ENCODE data around the gene ELOA.
"Not testable (repeated sequence)": the region's sequence is repeated elsewhere in the genome, so short reads cannot be mapped to it uniquely, and the experiment has no call there.

Gene ELOA

DNA sequence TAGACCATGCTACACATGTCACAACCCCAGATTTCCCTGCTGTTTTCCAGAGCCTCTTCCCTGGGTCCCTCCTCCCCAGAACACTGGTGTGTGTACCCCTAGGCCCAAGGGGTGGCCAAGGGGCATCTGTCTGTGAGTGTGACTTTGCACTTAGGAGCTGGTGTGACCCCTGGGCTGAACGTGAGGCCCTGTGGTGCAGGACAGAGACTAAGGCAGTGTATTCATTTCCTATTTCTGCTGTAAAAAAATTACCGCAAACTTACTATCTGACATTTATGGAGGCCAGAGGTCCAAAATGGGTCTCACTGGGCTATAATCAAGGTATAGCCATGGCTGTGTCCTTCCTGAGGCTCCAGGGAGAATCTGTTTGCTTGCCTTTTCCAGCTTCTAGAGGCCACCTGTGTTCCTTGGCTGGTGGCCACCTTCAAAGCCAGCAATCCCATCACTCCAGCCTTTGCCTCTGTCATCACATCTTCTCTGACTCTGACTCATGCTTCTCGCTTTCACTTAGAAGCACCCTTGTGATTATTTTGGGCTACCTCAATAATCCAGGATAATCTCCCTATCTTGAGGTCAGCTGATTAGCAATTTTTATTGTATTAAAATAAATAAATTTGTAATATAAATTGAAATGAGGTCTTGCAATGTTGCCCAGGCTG is 24.0 kb upstream of the ELOA start:
- H3K4me3 ChIP-seq (ENCODE audit: low read depth, low read length): no peak overlapping the region
- TF ChIP-seq, protein P1, sequence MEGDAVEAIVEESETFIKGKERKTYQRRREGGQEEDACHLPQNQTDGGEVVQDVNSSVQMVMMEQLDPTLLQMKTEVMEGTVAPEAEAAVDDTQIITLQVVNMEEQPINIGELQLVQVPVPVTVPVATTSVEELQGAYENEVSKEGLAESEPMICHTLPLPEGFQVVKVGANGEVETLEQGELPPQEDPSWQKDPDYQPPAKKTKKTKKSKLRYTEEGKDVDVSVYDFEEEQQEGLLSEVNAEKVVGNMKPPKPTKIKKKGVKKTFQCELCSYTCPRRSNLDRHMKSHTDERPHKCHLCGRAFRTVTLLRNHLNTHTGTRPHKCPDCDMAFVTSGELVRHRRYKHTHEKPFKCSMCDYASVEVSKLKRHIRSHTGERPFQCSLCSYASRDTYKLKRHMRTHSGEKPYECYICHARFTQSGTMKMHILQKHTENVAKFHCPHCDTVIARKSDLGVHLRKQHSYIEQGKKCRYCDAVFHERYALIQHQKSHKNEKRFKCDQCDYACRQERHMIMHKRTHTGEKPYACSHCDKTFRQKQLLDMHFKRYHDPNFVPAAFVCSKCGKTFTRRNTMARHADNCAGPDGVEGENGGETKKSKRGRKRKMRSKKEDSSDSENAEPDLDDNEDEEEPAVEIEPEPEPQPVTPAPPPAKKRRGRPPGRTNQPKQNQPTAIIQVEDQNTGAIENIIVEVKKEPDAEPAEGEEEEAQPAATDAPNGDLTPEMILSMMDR (IDR thresholded peaks at IDR 0.05; ENCODE audit: control insufficient read depth, extremely low read depth, insufficient read depth): no peak
- no peak for DNase-seq (ENCODE audit: low read depth)

DNA sequence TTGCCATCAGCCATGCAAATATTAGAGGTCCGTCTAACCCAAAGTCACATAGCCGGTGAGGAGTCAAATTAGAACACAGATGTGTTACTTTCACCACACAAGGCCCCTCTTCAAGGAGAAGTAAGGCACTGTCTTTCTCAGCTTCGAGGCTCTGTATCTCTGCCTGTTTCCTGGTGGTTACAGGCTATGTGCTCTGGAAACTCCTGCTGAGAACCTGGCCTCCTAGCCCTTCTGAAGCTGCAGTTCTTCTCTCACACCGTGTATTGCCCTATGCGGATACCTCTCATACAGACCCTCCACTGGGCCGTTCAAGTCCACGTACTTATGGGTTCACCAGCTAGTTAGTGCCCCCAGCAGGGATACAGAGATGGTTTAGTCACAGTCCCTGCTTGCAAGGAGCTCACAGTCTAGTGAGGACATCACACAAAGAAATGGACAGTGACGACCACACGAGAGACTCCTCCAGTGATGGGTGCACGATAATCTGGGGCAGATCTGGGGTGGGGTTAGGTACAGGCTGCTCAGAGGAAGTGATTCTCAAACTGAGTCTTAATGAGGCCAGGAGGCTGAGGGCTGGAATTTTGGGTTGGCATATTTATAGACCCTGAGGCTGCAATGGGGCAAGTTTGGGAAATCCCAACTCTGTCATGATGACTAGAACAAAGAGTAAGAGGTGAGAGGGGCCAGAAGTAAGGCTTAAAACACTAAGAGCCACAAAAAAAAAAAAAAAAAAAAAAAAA is 22.8 kb upstream of the ELOA start:
- no peak for DNase-seq (ENCODE audit: low read depth)
- TF ChIP-seq, protein P1 (IDR thresholded peaks at IDR 0.05; ENCODE audit: control insufficient read depth, extremely low read depth, insufficient read depth): no peak
- H3K4me3 ChIP-seq (ENCODE audit: low read depth, low read length): no peak overlapping the region

DNA sequence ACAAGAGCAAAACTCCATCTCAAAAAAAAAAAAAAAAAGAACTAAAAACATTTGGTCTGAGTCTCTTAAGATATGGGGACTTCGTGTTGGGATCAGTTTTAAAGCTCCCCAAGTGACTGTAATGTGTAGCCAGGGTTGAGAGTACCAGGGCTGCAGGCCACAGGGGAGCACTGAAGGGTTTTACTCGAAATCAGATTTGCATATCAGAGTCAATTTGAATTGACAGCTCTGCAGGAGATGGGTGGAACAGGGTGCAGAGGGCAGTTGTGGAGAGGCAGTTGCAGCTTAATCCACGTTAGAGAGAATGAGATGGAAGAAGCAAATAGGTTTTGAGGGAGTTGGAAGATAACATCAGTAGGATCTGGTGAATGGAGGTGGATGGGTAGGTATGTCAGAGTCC is 20.6 kb upstream of the ELOA start:
- DNase-seq (ENCODE audit: low read depth): no peak
- H3K4me3 ChIP-seq (ENCODE audit: low read depth, low read length): no peak overlapping the region
- TF ChIP-seq, protein P1 (IDR thresholded peaks at IDR 0.05; ENCODE audit: control insufficient read depth, extremely low read depth, insufficient read depth): no peak

DNA sequence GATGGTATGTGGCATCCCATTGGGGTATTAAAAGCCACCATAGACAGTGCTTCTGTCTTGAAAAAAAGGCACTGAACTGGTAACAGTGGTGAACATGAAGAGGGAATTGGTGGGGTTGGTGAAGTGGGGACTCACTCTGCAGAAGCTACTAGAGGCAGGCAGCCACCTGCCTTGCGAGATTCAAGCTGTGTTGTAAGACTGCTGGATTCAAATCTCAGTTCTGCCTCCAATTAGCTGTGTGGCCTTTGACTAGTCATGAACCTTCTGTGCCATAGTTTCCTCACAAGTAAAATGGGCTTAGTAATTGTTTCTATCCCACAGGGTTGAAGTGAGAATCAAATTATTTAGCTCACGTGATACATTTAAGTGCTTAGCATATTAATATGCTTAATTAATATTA is 16.6 kb upstream of the ELOA start:
- H3K4me3 ChIP-seq (ENCODE audit: low read depth, low read length): no peak overlapping the region
- TF ChIP-seq, protein P1 (IDR thresholded peaks at IDR 0.05; ENCODE audit: control insufficient read depth, extremely low read depth, insufficient read depth): no peak
- DNase-seq (ENCODE audit: low read depth): no peak

DNA sequence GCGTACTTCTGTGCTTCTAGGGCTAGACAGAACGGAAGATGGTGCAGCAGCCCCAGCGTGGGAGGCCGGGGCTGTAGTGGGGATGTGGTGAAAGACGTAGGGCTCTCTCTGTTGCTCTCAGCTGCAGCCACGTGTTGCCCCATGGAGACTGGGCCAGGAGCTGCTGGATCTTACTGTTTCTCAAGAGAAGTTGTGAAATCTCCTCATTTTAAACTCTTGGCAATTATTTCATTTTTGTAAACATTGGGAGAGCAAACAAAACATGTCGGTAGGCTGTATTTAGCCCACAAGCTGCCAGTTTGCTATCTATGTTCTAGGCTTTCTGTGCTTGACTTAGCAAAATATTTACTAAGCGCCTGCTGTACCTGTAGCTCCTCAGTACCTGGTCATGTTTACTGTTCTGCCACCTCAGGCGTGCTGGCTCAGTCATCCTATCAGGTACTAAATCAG is 15.9 kb upstream of the ELOA start:
- H3K4me3 ChIP-seq (ENCODE audit: low read depth, low read length): peak overlapping the region; percentile 21; the same call in 1 of the 2 replicates
- peak; percentile 87 for DNase-seq (ENCODE audit: low read depth)
- TF ChIP-seq, protein P1 (IDR thresholded peaks at IDR 0.05; ENCODE audit: control insufficient read depth, extremely low read depth, insufficient read depth): no peak

DNA sequence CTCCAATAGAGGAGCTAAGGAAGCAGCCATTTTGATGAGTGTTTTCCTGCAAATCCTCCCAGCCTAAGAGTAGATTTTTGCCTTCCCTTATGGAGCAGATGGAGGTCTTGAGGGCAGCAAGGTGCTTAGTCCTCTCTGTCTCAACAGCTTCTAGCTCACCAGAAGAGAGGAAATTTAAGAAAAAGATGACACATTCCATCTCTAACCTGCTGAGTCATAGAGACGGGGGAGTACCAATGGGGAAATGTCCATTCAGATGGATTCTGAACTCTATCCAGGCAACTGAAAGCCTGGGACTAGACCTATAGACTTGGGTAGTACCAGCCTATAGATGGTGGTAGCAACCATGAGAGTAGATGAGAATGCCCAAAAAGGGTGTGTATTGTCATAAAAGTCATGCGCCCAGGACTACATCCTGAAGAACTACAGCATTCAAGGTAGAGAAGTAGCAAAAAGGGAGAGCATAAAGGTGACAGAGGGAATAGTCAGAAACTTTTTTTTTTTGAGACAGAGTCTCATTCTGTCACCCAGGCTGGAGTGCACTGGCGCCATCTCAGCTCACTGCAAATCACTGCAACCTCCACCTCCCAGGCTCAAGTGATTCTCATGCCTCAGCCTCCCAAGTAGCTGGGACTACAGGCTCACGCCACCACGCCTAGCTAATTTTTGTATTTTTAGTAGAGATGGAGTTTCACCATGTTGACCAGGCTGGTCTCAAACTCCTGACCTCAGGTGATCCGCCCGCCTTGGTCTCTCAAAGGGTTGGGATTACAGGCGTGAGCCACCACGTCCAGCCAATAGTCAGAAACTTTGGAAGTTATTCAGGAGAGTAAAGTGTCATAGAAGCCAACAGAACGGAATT is 10.7 kb upstream of the ELOA start:
- TF ChIP-seq, protein P1 (IDR thresholded peaks at IDR 0.05; ENCODE audit: control insufficient read depth, extremely low read depth, insufficient read depth): no peak
- DNase-seq (ENCODE audit: low read depth): no peak

DNA sequence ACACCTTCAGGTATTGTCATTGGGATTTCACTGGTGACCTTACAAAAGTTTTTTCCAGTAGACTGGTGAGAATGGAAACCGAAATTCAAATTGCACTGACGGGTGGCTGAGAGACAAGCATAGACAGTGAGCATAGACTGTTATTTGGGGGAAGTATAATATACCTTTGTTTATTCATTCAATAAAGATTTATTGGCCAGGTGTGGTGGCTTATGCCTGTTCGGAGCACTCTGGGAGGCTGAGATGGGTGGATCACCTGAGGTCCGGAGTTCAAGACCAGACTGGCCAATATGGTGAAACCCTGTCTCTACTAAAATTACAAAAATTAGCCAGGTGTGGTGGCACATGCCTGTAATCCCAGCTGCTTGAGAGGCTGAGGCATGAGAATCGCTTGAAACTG is 10.0 kb upstream of the ELOA start:
- not testable (repeated sequence) for H3K4me3 ChIP-seq (ENCODE audit: low read depth, low read length); DNase-seq (ENCODE audit: low read depth)

More for the DNA sequence above, 10.7 kb upstream of the ELOA start:
- H3K4me3 ChIP-seq (ENCODE audit: low read depth, low read length): no peak overlapping the region
